Glomerular visceral epithelial cell (primary cell): Measurements from ENCODE around the gene ZNF649.
A peak's percentile ranks its signal among the peaks of the same experiment; 100 is the strongest.

Experiments
- DNase-seq: peaks from one replicate; pipeline ENCODE4 v3.0.0-alpha.2; 2016; ENCODE audit errors: extremely low spot score

The ZNF649 gene

GRCh38 chr19:51887522-51888498 lies 17.0 kb downstream of the ZNF649 start, which contains the start of gene ZNF577:
Gene ZNF577 (minus strand): TSS chr19:51887951. CDS start chr19:51880382, 7,569 bp downstream.
- peak; percentile 26 for DNase-seq

- DNase-seq = no peak
Measured at GRCh38 chr19:51884713-51885112, 20.1 kb downstream of the ZNF649 start.

GRCh38 chr19:51882518-51882917 lies 22.3 kb downstream of the ZNF649 start:
- DNase-seq = no peak

DNA sequence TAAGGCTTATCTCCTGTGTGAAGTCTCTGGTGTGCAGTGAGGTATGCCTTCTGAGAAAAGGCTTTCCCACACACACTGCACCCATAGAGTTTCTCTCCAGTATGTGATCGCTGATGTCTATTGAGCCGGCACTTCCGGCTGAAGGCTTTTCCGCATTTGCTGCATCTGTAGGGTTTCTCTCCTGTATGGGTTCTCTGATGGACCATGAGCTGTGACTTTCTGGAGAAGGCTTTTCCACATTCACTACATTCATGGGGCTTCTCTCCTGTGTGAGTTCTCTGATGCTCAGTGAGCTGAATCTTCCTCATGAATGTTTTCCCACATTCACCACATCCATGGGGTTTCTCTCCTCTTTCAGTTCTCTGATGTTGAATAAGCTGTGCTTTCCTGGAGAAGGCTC lies 31.7 kb downstream of the ZNF649 start:
- DNase-seq = no peak

DNA sequence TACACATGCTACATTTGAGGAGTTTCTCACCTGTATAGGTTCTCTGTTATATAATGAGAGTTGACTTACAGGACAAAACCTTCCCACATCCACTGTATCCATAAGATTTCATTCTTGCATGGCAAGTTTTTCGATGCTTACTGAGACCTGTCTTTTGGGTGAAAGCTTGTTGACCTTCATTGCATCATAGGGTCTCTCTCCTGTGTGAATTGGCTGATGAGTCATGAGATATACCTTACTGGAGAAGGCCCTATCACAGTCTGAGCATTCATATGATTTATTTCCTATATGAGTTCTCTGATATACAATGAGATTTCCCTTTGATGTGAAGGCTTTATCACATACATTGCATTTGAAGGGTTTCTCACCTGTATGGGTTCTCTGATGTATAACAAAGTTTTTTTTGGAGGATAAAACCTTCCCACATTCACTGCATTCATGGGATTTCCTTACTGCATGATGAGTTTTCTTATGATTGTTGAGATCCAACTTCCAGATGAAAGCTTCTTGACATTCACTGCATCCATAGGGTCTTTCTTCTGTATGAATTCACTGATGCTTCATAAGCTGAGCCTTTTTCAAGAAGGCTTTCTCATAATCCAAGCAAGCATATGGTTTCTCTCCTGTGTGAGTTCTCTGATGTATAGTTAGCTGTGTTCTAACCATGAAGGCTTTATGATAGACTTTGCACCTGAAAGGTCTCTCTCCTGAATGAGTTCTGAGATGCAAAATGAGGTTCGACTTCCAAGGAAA lies 42.8 kb downstream of the ZNF649 start:
- DNase-seq = no peak
